GM11168 (cell line): ENCODE measurements around the gene WSCD2.

Experiments
- in situ Hi-C: fragments of 300-500 bp; cut with MboI; formaldehyde crosslinking; loops from one replicate; pipeline ENCODE4 v1.12.0; 2022; ENCODE audit warnings: low sequenced_read_pairs; ENCODE audit not compliant: unreplicated experiment

The WSCD2 gene

GRCh38 chr12:108126212-108126611, 2.9 kb upstream of the WSCD2 start:
- in situ Hi-C loops: no loop called here

DNA sequence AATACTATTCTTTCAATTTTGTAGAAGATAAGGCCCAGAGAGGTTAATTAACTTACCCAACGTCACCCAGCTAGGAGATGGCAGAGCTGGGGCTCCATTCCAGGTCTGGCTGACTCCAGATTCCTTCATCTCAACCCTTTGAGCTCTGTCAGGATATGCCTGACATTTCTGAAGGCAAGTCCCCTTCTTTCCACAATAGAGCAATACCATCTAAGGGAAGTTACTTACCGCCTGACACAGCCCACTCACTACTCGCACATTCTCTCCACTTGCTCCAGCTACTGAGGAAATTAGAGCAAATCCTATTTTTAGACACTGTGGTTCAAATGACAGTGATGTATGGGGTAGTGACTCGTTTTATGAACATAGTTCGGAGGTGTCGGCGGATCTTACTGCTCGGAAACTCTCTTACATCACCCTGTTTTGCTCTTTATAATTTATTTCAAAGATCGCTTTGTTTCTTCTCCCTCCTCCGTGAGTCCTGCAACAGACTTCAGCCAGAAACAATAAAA, 2.0 kb upstream of the WSCD2 start:
- in situ Hi-C loops: no loop called here

DNA sequence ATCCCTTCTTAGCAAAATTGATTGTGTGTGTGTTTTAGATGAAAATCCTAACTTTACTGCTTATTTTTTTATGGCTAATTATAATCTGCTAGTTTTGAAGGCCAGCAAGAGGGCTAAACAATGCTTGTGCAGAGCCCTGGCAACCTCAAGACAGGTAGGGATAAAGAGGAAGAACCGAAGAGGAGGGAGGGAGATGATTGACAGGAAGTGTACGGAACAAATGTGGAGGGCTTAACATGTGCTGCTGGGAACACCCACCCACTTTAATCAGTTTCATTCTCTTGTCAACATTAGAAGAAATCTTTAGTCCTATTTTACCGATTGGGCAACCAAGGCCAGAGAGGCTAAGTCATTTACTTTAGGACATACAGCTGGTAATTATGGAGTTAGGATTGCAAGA, 1.4 kb upstream of the WSCD2 start:
- in situ Hi-C loops: no loop called here

DNA sequence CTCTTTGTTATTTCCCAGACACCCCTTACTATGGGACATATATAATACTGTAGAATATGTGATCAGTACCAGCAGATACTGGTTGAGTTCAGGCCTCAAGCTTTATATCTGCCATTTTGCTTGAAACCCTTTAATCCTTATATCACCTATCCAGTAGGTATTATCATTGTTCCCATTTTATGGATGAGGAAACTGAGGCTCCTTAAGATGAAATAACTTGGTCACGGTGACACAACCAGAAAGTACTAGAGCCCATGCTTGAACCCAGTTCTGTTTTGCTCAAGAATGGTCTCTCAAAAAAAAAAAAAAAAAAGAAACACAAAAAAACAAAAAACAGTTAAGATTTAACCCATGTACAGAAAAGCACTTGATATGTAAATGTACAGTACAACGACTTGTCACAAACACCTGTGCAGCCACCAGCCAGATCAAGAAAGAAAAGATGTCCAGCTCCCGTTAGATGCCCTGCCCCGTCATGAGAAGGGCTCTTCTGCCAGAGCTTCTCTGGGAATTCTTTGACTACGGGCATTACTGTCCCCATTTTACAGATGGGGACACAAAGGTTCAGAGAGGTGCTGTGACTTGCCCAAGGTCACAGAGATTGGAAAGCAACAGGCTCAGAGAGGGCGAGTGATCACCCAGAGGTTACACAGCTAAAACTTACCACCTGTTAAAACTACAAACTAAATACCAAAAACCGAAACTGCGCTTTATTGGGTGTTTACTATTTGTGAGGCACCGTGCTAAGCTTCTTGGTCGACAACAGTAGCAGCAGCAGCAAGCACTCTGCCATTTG, 669 bp upstream of the WSCD2 start:
- in situ Hi-C loops: no loop called here

GRCh38 chr12:108131035-108131434, 1.9 kb downstream of the WSCD2 start:
- in situ Hi-C loops: no loop called here

- in situ Hi-C loops: no loop called here
Measured at GRCh38 chr12:108131657-108132126, 2.6 kb downstream of the WSCD2 start.

DNA sequence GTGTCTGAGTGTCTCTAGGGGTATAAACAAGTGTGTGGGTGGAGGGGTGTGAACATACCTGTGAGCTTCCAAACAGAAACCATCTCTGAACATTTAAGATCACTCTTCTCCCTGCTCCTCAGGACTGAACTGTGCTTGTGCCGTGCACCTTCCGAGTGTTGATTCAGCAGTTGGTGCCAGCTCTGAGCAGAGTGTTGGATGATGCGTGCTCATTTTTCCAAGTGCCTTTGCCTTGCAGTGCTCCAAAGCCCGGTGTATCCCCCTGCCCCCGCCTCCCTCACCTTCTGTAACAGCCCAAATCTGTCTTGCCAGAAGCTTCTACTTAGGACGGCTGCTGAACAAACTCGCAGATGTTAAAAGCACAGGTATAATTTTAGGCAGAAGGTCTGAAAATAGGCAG, 4.4 kb downstream of the WSCD2 start:
- in situ Hi-C loops: no loop called here

GRCh38 chr12:108134744-108135143, 5.7 kb downstream of the WSCD2 start:
- in situ Hi-C loops: no loop called here

DNA sequence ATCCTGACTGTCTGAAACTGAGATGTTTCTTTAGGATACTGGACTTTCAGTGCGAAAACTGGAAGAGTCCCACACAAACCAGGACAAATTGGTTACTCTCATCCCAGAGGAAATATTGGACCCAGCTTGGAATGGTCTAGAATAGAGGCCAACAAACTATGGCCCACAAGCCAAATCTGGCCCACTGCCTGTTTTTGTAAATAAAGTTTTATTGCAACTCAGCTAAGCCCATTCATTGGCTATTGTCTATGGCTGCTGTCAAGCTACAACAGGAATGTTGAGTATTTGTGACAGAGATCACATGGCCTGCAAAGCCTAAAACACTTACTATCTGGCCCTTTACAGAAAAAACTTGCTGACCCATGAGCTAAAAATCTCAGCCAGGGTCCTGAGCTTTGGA, 6.5 kb downstream of the WSCD2 start:
- in situ Hi-C loops: no loop called here

DNA sequence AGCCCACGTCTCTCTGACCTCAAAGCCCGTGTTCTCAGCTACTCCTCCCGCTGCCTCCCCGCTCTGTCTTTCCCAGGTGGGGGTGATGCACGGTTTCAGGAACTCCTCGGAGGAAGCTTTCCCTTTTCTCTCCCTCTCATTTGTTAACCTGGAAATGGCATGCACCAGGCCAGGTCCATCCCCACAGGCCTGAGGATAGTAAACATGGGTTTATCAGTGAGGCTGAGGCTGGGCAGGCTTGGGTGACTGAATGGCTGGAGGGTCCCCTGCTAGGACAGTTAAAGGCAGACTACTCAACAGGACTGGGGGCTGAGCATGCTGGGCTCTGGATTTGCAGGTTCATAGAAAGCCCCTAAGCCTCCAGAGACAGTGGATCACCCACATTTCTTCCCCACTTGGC, 7.6 kb downstream of the WSCD2 start:
- in situ Hi-C loops: no loop called here

GRCh38 chr12:108139454-108139853, 10.4 kb downstream of the WSCD2 start:
- in situ Hi-C loops: no loop called here

- in situ Hi-C loops: no loop called here
Measured at GRCh38 chr12:108140501-108140900, 11.4 kb downstream of the WSCD2 start.

- in situ Hi-C loops: no loop called here
Measured at GRCh38 chr12:108141600-108142130, 12.6 kb downstream of the WSCD2 start.

- in situ Hi-C loops: no loop called here
Measured at GRCh38 chr12:108143144-108143543, 14.1 kb downstream of the WSCD2 start.

DNA sequence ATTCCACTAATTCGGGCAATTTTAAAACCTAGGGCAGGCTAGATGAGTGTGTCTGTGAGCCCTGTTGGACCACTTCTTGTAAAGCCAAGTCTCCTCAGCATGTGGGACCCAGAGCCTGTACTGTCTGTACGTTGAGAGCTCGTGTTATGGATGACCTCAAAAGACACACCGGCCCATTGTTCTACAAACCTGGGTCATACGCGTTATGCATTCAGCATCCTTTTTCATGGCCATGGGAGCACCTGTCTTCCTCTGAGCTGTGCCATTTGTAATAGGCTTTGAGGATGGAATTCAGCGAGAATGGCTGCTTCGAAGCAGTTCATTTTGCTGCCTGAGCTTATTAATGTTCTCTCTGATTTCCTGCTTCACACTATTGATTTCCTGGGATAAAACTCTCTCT, 15.0 kb downstream of the WSCD2 start:
- in situ Hi-C loops: no loop called here

- in situ Hi-C loops: no loop called here
Measured at GRCh38 chr12:108145011-108145410, 15.9 kb downstream of the WSCD2 start.

DNA sequence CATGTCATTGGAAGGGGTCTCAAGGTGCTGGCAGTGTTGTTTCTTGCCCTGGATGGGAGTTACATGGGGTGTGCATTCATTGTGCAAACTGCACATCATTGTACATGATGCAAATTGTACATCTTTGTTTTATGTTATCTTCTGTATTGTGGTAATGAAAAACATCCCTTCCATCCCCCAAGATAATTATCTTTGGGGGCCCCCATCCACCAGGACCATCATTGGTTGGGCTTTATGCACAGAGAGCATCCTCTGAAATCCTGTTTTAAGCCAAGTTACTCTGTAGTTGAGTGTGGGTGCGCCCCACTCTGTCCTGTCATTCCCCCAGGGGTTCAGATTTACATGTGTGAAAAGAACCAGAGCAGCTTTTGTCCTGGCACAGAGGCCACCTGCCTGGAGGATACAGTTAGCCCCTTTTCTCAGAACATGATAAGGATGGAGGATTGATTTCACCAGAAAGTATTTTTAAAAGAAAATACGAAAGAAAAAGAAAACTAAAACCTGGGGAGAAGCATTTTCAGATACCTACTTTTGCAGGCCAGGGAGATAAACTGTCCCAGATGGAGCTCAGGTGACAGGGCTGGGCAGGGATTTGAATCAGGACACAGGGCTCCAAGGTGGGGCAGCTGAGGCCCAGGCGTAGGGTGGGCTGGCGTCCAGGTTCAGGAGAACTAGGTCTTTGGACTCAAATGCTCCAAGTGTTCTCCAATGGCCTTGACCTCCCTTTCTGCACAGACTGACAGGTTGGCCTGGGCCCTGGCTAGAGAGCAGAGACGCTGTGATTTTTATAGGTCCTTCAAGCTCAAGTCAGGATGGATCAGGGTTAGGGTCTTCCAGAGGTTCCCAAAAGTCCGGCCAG, 17.2 kb downstream of the WSCD2 start:
- in situ Hi-C loops: no loop called here

DNA sequence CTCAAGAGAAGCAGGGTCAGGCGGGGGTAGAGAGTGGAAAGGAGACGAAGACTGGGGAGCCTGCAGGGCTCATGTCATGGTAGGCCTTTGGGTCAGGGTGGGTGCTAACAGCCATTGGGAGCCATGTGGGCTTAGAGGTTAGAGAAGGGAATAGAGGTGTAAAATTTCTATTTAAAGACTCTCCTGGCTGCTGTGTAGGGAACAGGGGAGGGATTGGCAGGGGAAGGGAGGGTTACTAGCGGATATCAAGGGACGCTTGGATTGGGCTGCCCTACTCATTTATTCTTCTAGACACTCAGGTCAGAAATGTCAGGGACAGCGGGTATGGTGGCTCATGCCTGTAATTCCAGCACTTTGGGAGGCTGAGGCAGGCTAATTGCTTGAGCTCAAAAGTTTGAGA, 18.2 kb downstream of the WSCD2 start:
- in situ Hi-C loops: no loop called here

- in situ Hi-C loops: no loop called here
Measured at GRCh38 chr12:108148521-108149074, 19.5 kb downstream of the WSCD2 start.

DNA sequence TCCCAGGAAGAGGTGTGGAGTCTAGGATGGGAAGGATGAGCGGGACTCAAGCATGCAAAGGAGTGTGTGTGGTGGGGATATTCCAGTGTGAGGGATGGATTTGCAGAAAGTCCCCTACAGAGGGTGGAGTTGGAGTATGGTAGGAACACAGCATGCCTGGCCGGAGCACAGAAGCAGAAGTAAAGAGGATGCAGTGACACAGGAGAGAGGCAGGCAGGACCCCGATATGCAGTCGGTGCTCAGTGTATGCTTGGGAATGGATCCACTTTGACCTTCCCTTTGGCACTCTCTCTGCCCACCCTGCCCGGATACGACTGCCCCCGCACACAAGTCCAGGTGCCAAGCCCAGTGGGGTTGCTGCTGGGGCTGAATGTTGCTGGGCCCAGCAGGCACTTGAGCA, 21.3 kb downstream of the WSCD2 start:
- in situ Hi-C loops: no loop called here
